Type B pancreatic cell (in vitro differentiated cells): ENCODE data around the gene FTSJ3. TPM values are rescaled to one million over a fixed set of nuclear protein-coding genes. Genes with fewer than 3 reads are reported as not detected.

Source experiments
- DNase-seq: peaks from one replicate; pipeline ENCODE4 v3.0.0; 2021; ENCODE audit warnings: mixed read lengths; ENCODE audit not compliant: unreplicated experiment; ENCODE audit errors: extremely low spot score
- H3K27ac Mint-ChIP-seq: 2 replicates; pipeline ENCODE4 v1.8.0; 2021; ENCODE audit warnings: mild to moderate bottlenecking, mixed read lengths
- H3K27me3 Mint-ChIP-seq: 2 replicates; pipeline ENCODE4 v1.8.0; 2021; ENCODE audit warnings: mixed read lengths
- H3K36me3 Mint-ChIP-seq: 2 replicates; pipeline ENCODE4 v1.8.0; 2021; ENCODE audit warnings: mixed read lengths
- H3K4me1 Mint-ChIP-seq: one replicate; pipeline ENCODE4 v1.8.0; 2021; ENCODE audit warnings: mixed read lengths; ENCODE audit not compliant: unreplicated experiment
- H3K4me3 Mint-ChIP-seq: 2 replicates; pipeline ENCODE4 v1.8.0; 2021; ENCODE audit warnings: mild to moderate bottlenecking, mixed read lengths
- H3K9me3 Mint-ChIP-seq: 2 replicates; pipeline ENCODE4 v1.8.0; 2021; ENCODE audit warnings: mixed read lengths
- CTCF ChIP-seq: fragments of 200-600 bp; sonication (generic); conservative IDR thresholded peaks from 2 replicates; pipeline ENCODE4 v1.5.0; 2021; ENCODE audit warnings: antibody characterized with exemption, mild to moderate bottlenecking
- total RNA-seq: library from RNA; stranded (reverse); gene quantifications from 2 replicates; pipeline ENCODE4 v1.2.1, GENCODE V29; 2021; ENCODE audit warnings: low replicate concordance

FTSJ3 gene
- total RNA-seq, 1 donor from 2014 or later: 45.2 TPM

- DNase-seq: no peak
- H3K36me3 Mint-ChIP-seq: peaks cover 30% of the 10 kb centered on the region
- no peak overlapping the region for H3K4me3 Mint-ChIP-seq
- no peaks in the 10 kb centered on the region for H3K27me3 Mint-ChIP-seq
- no peak overlapping the region for H3K27ac Mint-ChIP-seq
- H3K4me1 Mint-ChIP-seq: peaks cover 37% of the 10 kb centered on the region
- no peak for TF ChIP-seq CTCF
- no peaks in the 10 kb centered on the region for H3K9me3 Mint-ChIP-seq
Measured at GRCh38 chr17:63824362-63824761, 3.1 kb downstream of the FTSJ3 start.

- Mint-ChIP-seq H3K27ac (no peak overlapping the region), H3K27me3 (no peaks in the 10 kb centered on the region), H3K4me3 (no peak overlapping the region), H3K4me1 (peaks cover 37% of the 10 kb centered on the region), H3K36me3 (peaks cover 33% of the 10 kb centered on the region), H3K9me3 (no peaks in the 10 kb centered on the region)
- no peak for DNase-seq
- no peak for TF ChIP-seq CTCF
Measured at GRCh38 chr17:63823659-63824331, 3.7 kb downstream of the FTSJ3 start.

GRCh38 chr17:63822537-63822936 is 4.9 kb downstream of the FTSJ3 start:
- H3K4me3 Mint-ChIP-seq: no peak overlapping the region
- no peaks in the 10 kb centered on the region for H3K9me3 Mint-ChIP-seq
- peaks cover 30% of the 10 kb centered on the region for H3K4me1 Mint-ChIP-seq
- H3K27ac Mint-ChIP-seq: no peak overlapping the region
- peaks cover 40% of the 10 kb centered on the region for H3K36me3 Mint-ChIP-seq
- TF ChIP-seq CTCF: no peak
- no peak for DNase-seq
- H3K27me3 Mint-ChIP-seq: no peaks in the 10 kb centered on the region

GRCh38 chr17:63821804-63822203 is 5.7 kb downstream of the FTSJ3 start:
- no peak for DNase-seq
- Mint-ChIP-seq H3K9me3 (no peaks in the 10 kb centered on the region), H3K4me1 (peaks cover 24% of the 10 kb centered on the region), H3K36me3 (peaks cover 40% of the 10 kb centered on the region), H3K27ac (no peak overlapping the region), H3K27me3 (no peaks in the 10 kb centered on the region), H3K4me3 (no peak overlapping the region)
- TF ChIP-seq CTCF: no peak

GRCh38 chr17:63820963-63821561 is 6.4 kb downstream of the FTSJ3 start:
- H3K9me3 Mint-ChIP-seq: no peaks in the 10 kb centered on the region
- TF ChIP-seq CTCF: no peak
- H3K27ac Mint-ChIP-seq: no peak overlapping the region
- no peaks in the 10 kb centered on the region for H3K27me3 Mint-ChIP-seq
- H3K4me3 Mint-ChIP-seq: no peak overlapping the region
- no peak for DNase-seq
- peaks cover 40% of the 10 kb centered on the region for H3K36me3 Mint-ChIP-seq
- peaks cover 17% of the 10 kb centered on the region for H3K4me1 Mint-ChIP-seq
